ENCODE results near the gene SRSF12. TPM values are rescaled to one million over a fixed set of nuclear protein-coding genes. Genes with fewer than 3 reads are reported as not detected.

Gene SRSF12
- total RNA-seq, 3 donors from 2014 or later: 0.98 to 1.8 TPM; not detected in 1

GRCh38 chr6:89063881-89064280, 54.0 kb downstream of the SRSF12 start:
- Histone ChIP-seq H3K4me3 (no peak overlapping the region), H3K27me3 (no peaks in the 10 kb centered on the region), H3K9me3 (no peaks in the 10 kb centered on the region), H3K36me3 (no peaks in the 10 kb centered on the region), H3K4me1 (no peaks in the 10 kb centered on the region), H3K27ac (no peak overlapping the region)
- TF ChIP-seq, protein P1, sequence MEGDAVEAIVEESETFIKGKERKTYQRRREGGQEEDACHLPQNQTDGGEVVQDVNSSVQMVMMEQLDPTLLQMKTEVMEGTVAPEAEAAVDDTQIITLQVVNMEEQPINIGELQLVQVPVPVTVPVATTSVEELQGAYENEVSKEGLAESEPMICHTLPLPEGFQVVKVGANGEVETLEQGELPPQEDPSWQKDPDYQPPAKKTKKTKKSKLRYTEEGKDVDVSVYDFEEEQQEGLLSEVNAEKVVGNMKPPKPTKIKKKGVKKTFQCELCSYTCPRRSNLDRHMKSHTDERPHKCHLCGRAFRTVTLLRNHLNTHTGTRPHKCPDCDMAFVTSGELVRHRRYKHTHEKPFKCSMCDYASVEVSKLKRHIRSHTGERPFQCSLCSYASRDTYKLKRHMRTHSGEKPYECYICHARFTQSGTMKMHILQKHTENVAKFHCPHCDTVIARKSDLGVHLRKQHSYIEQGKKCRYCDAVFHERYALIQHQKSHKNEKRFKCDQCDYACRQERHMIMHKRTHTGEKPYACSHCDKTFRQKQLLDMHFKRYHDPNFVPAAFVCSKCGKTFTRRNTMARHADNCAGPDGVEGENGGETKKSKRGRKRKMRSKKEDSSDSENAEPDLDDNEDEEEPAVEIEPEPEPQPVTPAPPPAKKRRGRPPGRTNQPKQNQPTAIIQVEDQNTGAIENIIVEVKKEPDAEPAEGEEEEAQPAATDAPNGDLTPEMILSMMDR (IDR thresholded peaks at IDR 0.05): no peak
- TF ChIP-seq POLR2A (IDR thresholded peaks at IDR 0.05) (no peak), POLR2AphosphoS5 (IDR thresholded peaks at IDR 0.05) (no peak)
- no peak for DNase-seq (ENCODE audit: low spot score in 2 of 2)
- intact Hi-C loops (cut with DNase I; ENCODE audit: low total_unique reads): no loop called here

- H3K4me3 ChIP-seq: no peak overlapping the region
Measured at GRCh38 chr6:89059227-89059626, 58.6 kb downstream of the SRSF12 start.

DNA sequence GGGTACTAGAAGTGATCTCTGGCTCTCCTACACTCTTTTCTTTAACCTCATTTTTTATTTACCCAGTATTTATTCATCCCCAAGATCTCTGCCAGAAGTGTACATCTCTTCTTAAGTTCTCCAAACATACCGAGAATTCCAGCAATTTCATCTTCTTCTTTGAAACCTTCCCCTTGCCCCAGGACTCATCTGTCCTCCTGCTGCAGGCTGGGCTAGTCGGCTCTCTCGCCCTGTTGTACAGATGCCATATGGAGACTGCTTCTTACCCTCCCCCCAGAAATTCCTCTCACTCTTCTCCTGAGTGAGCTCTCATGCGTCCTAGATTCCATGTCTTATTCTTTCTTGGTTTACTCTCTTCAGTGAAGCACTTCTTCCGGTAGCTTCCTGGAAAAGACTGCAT, 59.2 kb downstream of the SRSF12 start:
- Histone ChIP-seq H3K9me3 (no peaks in the 10 kb centered on the region), H3K4me1 (no peaks in the 10 kb centered on the region), H3K27ac (no peak overlapping the region), H3K36me3 (no peaks in the 10 kb centered on the region), H3K27me3 (no peaks in the 10 kb centered on the region), H3K4me3 (no peak overlapping the region)
- DNase-seq (ENCODE audit: low spot score in 2 of 2): no peak
- TF ChIP-seq POLR2AphosphoS5 (IDR thresholded peaks at IDR 0.05) (no peak), POLR2A (IDR thresholded peaks at IDR 0.05) (no peak)
- TF ChIP-seq, protein P1 (IDR thresholded peaks at IDR 0.05): no peak
- intact Hi-C loops (cut with DNase I; ENCODE audit: low total_unique reads): no loop called here

More at GRCh38 chr6:89059227-89059626, 58.6 kb downstream of the SRSF12 start:
- H3K9me3 ChIP-seq: no peaks in the 10 kb centered on the region
- no peak for TF ChIP-seq POLR2A (IDR thresholded peaks at IDR 0.05)
- TF ChIP-seq POLR2AphosphoS5 (IDR thresholded peaks at IDR 0.05): no peak
- TF ChIP-seq, protein P1 (IDR thresholded peaks at IDR 0.05): no peak
- intact Hi-C loops (cut with DNase I; ENCODE audit: low total_unique reads): no loop called here
- H3K4me1 ChIP-seq: no peaks in the 10 kb centered on the region
- DNase-seq (ENCODE audit: low spot score in 2 of 2): no peak
- H3K27ac ChIP-seq: no peak overlapping the region
- no peaks in the 10 kb centered on the region for H3K36me3 ChIP-seq
- H3K27me3 ChIP-seq: no peaks in the 10 kb centered on the region

GRCh38 chr6:89057759-89058158, 60.1 kb downstream of the SRSF12 start:
- DNase-seq (ENCODE audit: low spot score in 2 of 2): no peak
- no peaks in the 10 kb centered on the region for H3K9me3 ChIP-seq
- H3K4me1 ChIP-seq: no peaks in the 10 kb centered on the region
- no peak overlapping the region for H3K27ac ChIP-seq
- TF ChIP-seq POLR2AphosphoS5 (IDR thresholded peaks at IDR 0.05) (no peak), POLR2A (IDR thresholded peaks at IDR 0.05) (no peak)
- TF ChIP-seq, protein P1 (IDR thresholded peaks at IDR 0.05): no peak
- H3K36me3 ChIP-seq: no peaks in the 10 kb centered on the region
- no peaks in the 10 kb centered on the region for H3K27me3 ChIP-seq
- H3K4me3 ChIP-seq: no peak overlapping the region
- intact Hi-C loops (cut with DNase I; ENCODE audit: low total_unique reads): no loop called here

- TF ChIP-seq, protein P1 (IDR thresholded peaks at IDR 0.05): no peak
- TF ChIP-seq POLR2A (IDR thresholded peaks at IDR 0.05) (no peak), POLR2AphosphoS5 (IDR thresholded peaks at IDR 0.05) (no peak)
- Histone ChIP-seq H3K27me3 (no peaks in the 10 kb centered on the region), H3K4me1 (peaks cover 0 to 10% of the 10 kb centered on the region in 2 donors), H3K27ac (no peak overlapping the region), H3K36me3 (no peaks in the 10 kb centered on the region), H3K4me3 (no peak overlapping the region), H3K9me3 (no peaks in the 10 kb centered on the region)
- DNase-seq (ENCODE audit: low spot score in 2 of 2): no peak
- intact Hi-C loops (cut with DNase I; ENCODE audit: low total_unique reads): no loop called here
Measured at GRCh38 chr6:89054208-89054607, 63.7 kb downstream of the SRSF12 start.
